Esophagus muscularis mucosa (tissue), 4 donors: ENCODE data around the gene DGCR2.

ENCODE experiments used
- EP300 ChIP-seq: sonication (generic); formaldehyde crosslinking; IDR thresholded peaks from one replicate; pipeline ENCODE4 v1.6.1; 2017; ENCODE audit warnings: antibody characterized with exemption
- POLR2A ChIP-seq: fragments of 450-650 bp; IDR thresholded peaks from one replicate; pipeline ENCODE4 v1.6.1; 2017; ENCODE audit warnings: antibody characterized with exemption, moderate library complexity, mild to moderate bottlenecking, low read depth
- POLR2AphosphoS5 ChIP-seq, 2 donors: sonication (generic); formaldehyde crosslinking; IDR thresholded peaks; one replicate each; pipeline ENCODE4 v1.6.1; 2017; ENCODE audit warnings: antibody characterized with exemption in 2 of 2
- TF ChIP-seq, protein P1 (sequence below), 3 experiments: fragments of 200-600 bp in 2 of 3; fragments of 450-650 bp in 1 of 3; sonication (generic) in 2 of 3; IDR thresholded peaks; one replicate each; pipeline ENCODE4 v1.5.1; 2017 to 2019; ENCODE audit warnings: antibody characterized with exemption in 3 of 3, mild to moderate bottlenecking in 2 of 3, moderate library complexity in 1 of 3

DNA sequence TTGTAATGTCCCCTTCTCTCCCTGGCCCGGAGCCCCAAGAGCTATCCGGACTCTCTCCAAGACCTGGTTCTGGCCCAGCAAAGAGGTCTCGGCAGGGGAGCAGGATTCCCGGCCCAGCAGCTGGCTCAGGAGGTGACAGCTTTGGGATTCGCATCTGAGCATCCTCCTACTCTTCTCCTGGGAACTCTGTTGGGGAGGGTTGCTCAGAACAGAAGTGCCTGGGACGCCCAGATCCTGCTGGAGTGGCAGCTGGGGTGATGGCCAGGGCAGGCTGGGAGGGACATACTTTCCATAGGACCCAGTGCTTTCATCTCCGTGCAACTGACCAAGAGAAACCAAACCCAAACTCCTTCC lies 102.6 kb downstream of the DGCR2 start:
- TF ChIP-seq, protein P1, sequence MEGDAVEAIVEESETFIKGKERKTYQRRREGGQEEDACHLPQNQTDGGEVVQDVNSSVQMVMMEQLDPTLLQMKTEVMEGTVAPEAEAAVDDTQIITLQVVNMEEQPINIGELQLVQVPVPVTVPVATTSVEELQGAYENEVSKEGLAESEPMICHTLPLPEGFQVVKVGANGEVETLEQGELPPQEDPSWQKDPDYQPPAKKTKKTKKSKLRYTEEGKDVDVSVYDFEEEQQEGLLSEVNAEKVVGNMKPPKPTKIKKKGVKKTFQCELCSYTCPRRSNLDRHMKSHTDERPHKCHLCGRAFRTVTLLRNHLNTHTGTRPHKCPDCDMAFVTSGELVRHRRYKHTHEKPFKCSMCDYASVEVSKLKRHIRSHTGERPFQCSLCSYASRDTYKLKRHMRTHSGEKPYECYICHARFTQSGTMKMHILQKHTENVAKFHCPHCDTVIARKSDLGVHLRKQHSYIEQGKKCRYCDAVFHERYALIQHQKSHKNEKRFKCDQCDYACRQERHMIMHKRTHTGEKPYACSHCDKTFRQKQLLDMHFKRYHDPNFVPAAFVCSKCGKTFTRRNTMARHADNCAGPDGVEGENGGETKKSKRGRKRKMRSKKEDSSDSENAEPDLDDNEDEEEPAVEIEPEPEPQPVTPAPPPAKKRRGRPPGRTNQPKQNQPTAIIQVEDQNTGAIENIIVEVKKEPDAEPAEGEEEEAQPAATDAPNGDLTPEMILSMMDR (IDR thresholded peaks at IDR 0.05), result no peak
- no peak for TF ChIP-seq EP300
- TF ChIP-seq POLR2AphosphoS5 (IDR thresholded peaks at IDR 0.05), result no peak
- no peak for TF ChIP-seq POLR2A
